DMS79 treated with DMSO at 0.1 percent for 48 hours (cell line): Measurements from ENCODE around the gene GDPGP1.
"Not testable (repeated sequence)": the region's sequence is repeated elsewhere in the genome, so short reads cannot be mapped to it uniquely, and the experiment has no call there.

Source experiments
- DNase-seq: peaks from one replicate; lab custom pipeline; 2025; lab: John Stamatoyannopoulos, UW

Gene GDPGP1

DNA sequence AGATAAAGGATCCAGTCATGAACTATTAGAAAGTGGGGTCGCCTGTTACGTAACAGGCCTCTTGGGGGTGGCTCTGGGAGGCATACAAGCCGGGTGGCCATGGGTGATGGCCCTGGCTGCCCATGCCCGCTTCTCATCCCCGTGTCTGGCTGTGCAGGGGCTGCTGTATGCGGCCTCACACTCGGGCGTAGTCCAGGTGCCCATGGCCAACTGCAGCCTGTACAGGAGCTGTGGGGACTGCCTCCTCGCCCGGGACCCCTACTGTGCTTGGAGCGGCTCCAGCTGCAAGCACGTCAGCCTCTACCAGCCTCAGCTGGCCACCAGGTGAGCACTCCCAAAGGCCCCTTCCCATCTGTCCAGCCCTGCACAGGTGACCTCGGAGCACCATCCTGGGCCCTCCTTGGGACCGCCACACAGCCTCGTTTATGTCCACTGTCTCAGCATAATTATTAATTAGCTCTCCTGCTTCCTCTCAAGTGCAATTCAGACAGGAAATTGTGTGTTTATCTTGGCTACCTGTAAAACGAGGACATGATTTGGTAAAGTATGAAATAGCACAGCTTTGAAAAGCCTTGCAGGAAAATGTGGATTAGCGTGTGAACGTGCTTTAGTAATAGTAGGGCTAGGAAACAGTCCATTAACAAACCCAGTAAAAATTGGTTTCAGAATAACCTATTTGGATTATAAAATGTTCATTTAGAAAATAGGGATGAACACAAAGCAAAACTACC, 8.3 kb upstream of the GDPGP1 start:
- no peak for DNase-seq

- no peak for DNase-seq
Measured at GRCh38 chr15:90227336-90227735, 6.7 kb upstream of the GDPGP1 start.

DNA sequence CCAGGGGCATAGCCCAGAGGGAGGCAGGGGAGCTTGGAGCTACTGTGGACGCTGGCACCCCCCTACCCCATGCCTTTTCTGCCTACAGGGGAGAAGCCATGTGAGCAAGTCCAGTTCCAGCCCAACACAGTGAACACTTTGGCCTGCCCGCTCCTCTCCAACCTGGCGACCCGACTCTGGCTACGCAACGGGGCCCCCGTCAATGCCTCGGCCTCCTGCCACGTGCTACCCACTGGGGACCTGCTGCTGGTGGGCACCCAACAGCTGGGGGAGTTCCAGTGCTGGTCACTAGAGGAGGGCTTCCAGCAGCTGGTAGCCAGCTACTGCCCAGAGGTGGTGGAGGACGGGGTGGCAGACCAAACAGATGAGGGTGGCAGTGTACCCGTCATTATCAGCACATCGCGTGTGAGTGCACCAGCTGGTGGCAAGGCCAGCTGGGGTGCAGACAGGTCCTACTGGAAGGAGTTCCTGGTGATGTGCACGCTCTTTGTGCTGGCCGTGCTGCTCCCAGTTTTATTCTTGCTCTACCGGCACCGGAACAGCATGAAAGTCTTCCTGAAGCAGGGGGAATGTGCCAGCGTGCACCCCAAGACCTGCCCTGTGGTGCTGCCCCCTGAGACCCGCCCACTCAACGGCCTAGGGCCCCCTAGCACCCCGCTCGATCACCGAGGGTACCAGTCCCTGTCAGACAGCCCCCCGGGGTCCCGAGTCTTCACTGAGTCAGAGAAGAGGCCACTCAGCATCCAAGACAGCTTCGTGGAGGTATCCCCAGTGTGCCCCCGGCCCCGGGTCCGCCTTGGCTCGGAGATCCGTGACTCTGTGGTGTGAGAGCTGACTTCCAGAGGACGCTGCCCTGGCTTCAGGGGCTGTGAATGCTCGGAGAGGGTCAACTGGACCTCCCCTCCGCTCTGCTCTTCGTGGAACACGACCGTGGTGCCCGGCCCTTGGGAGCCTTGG, 5.9 kb upstream of the GDPGP1 start:
- DNase-seq = no peak

GRCh38 chr15:90228960-90229359, 5.0 kb upstream of the GDPGP1 start:
- DNase-seq = no peak

DNA sequence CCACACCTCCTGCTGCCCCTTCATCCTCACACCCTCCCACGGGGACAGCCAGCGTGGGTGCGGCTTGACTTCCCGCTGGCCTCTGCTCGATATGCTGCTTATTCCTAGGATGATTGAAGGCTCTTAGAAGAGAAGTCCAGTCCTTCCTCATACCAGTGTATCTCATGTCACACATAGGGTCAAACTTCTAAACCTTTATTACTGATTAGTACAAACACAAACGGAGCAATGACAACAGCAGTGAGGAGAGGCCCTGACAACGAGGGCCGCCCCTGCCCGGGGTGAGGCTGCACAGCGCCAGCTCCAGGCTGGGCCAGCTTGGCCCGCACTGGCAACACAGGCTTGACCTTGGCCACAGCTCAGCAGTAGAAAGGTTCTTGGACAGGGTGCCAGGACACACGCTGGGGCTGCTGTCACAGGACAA, 3.9 kb upstream of the GDPGP1 start:
- no peak for DNase-seq

- no peak for DNase-seq
Measured at GRCh38 chr15:90230610-90231009, 3.4 kb upstream of the GDPGP1 start.

GRCh38 chr15:90231028-90232017, 2.7 kb upstream of the GDPGP1 start:
- no peak for DNase-seq

GRCh38 chr15:90232196-90232595, 1.8 kb upstream of the GDPGP1 start:
- DNase-seq = no peak

DNA sequence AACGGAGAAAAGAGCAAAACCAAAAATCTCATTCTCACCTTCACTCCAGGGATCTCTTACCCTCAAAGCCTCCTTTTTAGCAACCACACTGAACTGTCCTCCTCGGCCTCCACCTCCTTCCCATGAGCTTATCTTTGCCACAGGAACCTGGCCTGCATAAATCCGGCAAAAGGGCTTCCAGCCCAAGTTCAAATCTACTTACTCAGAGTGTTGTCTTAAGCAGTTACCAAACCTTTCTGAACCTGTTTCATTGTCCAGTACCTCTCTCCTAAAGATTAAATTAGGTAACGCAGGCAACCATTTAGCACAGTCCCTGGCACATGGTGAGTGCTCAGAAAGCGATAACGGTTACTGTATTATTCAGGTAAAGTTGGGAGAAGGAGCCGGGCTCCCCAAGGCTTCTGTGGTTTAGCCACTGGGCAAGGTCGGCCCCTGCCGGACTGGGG, 1.0 kb upstream of the GDPGP1 start:
- no peak for DNase-seq

- DNase-seq = no peak
Measured at GRCh38 chr15:90233387-90234095, 468 bp upstream of the GDPGP1 start, which contains the start of gene CIB1. TSS of gene CIB1 (minus strand) at chr15:90233941. CDS start at chr15:90233885, 56 bp downstream.

DNA sequence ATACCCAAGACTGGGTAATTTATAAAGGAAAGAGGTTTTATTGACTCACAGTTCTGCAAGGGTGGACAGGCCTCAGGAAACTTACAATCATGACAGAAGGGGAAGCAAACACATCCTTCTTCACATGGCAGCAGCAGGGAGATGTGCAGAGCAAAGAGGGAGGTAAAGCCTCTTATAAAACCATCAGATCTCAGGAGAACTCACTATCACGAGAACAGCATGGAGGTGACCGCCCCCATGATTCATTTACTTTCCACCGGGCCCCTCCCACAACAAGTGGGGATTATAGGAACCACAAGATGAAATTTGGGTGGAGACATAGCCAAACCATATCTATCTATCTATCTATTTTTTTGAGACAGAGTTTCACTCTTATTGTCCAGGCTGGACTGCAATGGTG, 5.4 kb downstream of the GDPGP1 start:
- DNase-seq = no peak

- no peak for DNase-seq
Measured at GRCh38 chr15:90240856-90241255, 6.8 kb downstream of the GDPGP1 start.

DNA sequence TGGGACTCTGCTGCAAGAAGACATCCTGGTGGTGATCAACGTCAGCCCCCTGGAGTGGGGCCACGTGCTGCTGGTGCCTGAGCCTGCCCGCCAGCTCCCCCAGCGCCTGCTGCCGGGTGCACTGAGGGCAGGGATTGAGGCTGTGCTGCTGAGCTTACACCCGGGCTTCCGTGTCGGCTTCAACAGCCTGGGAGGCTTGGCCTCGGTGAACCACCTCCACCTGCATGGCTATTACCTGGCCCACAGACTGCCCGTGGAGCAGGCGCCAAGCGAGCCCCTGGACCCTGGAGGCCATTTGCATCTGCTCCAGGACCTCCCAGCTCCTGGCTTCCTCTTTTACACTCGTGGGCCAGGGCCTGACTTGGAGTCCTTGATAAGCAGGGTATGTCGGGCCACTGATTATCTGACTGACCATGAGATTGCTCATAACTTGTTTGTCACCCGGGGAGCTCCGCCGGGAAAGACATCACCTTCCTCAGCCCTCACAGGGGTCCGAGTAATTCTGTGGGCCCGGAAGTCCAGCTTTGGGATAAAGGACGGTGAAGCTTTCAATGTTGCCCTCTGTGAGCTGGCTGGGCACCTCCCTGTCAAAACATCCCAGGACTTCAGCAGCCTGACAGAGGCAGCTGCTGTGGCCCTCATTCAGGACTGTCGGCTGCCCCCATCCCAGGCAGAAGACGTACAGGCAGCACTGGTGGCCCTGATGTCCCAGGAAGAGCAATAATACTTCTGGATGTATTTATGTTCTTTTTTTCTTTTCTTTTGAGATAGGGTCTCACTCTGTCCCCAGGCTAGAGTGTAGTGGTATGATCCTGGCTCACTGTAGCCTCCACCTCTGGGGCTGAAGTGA, 7.6 kb downstream of the GDPGP1 start:
- DNase-seq = no peak

DNA sequence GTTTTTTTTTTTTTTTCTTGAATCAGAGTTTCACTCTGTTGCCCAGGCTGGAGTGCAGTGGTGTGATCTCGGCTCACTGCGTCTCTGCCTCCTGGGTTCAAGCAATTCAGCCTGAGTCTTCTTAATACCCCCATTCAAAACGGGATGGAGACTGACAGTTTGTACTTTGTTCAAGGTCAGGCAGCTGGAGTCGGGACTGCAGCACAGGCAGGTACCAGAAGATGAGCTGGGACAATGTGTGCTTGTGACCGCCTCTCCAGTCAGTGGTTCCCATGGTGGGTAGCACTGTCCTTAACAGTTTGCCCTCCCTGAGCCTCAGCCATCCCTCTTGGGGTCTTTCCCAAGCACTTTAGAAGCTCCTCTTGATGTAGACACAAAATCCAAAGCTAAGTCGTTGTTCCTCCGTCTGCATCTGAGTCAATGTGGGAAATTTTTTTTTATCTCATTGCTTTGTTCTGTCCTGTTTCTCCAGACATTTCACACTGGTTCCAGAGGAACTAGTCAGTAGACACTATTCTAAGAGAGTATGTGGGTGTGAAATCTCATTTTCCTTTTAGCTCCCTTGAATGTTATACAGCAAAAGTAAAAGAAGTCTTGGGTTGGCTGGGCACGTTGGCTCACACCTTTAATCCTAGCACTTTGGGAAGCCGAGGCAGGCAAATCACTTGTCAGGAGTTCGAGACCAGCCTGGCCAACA, 10.1 kb downstream of the GDPGP1 start:
- no peak for DNase-seq

GRCh38 chr15:90248789-90249202, 14.8 kb downstream of the GDPGP1 start:
- DNase-seq = no peak

DNA sequence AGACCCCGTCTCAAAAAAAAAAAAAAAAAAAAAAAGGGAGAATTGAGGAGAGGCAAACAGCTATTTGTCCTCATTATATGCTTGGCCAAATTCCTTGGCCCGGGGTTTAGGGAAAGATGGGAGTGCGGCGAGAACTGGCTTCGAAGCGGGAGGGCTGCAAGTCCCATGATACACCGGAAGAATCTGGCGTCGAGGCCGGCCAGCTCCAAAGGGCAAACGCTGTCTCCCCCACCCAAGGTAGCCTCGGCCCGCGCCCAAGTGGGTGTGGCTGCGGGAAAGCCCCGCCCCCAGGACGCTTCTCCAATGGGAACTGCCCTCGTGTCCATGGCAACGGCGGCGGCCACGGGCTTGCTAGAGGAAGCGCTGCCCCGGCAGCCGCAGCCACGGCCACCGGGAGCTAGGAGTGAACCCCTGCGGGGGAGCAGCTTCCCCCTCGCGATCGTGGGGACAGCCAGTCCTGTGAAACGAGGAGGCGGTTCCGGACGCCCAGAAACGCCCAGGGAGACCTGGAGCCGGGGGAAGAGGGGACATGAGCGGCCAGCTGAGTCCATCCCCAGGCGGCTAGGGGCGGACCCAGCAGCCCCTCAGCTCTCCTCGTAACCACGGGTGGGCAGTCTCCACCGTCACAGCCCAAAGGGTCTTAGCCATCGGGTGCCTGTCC, 15.3 kb downstream of the GDPGP1 start, which contains the start of gene TTLL13:
Gene TTLL13 (plus strand): TSS at position 354 of the 661 bp plus-strand sequence. CDS start 1,075 bp downstream, outside the sequence.
- peak; percentile 44 for DNase-seq

- DNase-seq = no peak
Measured at GRCh38 chr15:90257776-90258175, 23.8 kb downstream of the GDPGP1 start.

DNA sequence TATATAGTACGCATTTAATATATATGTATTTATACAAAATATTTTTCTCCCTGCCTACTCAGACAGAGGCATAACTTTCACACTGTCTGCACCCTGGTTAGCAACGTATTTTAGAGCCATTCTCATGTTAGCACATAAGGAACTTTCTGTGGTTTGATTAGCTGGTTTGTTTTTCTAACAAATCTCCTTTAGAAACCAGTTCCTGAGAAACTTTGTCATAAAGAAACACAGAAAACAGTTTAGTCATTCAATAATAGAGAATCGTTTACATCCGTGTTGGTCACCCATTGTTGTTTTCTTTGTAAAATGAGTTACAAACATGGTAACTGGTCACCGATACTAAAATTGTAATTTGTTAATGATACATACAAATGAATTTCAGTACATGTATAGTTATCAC, 25.5 kb downstream of the GDPGP1 start:
- DNase-seq = no peak

- DNase-seq = not testable (repeated sequence)
Measured at GRCh38 chr15:90260731-90261130, 26.7 kb downstream of the GDPGP1 start.
